ENCODE data around the gene SLAMF9.

The SLAMF9 gene

DNA sequence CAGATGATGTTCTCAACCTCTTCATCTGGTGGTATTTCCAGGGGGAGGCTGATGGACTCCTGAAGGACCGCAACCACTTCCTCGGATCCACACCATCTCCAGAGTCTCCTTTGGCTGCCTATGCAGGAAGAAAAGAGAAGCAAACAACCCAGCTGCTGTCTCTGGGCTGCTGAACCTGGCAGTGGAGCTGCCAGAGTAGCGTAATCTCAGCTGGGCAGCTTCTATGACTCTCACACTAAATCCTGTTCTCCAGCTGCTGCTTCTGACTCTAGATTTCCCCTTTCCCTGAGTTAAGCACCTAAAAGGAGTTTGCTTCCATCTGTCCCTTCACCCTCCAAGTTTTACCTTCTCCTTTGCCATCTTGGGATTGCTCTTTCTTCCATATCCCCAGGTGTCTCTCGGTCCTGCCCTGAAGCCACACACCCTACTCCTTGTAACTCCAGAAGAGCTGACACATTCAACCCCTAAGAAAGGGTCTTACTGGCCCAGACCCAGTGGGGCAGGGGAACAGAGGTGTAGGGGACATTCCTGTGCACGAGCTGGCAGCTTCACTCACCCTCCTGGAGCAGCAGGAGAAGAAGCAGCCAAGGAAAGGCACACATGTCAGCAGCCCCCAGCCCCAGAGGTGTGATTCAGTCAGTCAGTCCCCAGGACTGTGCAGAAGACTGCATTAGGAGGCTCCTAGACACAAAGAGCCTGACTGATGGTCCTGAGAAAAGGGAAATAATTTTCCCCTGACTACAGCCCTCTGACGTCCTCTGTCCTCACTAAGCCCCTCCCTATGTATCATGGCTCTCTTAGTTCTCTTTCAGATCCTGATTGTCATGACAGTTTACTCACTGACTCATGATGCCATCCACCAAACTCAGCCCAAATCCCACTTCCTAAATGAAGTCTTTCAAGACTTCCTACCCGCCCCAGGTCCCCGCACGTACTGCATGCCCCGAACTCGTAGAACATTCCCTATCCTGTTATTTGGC is at the start of gene SLAMF9:
SLAMF9 (minus strand) TSS at position 702 of the 980 bp plus-strand sequence; CDS start at position 602, 100 bp downstream.
- DNase-seq (ENCODE audit: low spot score) = peak; percentile 68

DNA sequence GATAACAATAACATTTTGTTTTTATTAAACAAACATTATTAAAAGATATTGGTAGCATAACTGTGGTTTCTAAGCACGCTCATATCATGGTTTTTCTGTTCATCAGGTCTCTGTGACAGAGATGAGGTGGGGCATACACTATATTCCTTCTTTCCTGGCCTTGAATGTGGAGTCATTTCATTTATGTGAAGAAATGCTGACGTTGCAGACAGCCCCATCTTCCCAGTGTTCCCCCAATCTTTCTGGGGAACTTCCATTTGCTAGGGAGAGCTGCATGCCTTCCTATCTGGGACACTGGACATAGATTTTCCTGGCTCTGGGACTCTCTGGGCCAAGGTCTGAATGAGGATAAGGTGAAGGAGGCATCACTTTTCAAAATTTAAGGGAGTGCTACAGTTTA is 47.4 kb upstream of the SLAMF9 start:
- no peak for DNase-seq (ENCODE audit: low spot score)

DNA sequence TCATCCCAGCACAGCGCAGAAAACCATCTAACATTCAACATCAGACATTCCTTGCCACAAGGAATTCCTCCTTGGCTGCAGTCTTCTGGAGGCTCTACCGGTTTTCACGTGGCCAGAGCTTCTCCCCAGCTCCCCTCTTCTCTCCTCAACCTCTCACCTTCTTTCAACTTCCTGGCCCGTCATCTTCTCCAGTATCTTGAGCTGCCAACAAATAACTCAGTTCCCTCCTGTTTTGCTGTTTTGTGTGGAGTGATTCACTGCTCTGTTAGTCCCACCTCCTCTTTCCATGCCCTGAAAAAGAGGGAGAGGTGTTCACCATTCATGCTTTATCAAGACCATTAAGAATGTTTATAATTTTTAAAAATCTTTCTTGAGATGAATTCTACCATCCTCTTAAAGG is 45.2 kb upstream of the SLAMF9 start:
- DNase-seq (ENCODE audit: low spot score) = peak; percentile 19

DNA sequence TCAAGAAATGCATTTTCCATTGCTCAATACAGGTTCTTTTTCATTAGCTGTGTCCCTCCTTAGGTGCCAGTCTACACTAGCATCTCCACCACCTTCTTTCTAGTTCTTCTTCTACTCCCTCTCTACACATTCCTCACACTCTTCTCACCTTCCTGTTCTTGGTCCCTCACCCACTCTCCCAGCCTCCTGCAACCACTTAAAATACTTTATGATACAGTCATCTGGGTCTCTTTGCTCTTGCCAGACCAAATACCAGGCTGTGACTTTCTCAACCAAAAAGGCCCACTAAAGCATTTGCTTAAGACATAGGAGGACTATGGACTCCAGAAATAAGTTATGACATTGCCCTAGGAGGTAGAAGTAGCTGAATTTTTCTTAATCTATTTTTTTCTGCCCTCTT is 42.6 kb upstream of the SLAMF9 start:
- peak; percentile 87 for DNase-seq (ENCODE audit: low spot score)

DNA sequence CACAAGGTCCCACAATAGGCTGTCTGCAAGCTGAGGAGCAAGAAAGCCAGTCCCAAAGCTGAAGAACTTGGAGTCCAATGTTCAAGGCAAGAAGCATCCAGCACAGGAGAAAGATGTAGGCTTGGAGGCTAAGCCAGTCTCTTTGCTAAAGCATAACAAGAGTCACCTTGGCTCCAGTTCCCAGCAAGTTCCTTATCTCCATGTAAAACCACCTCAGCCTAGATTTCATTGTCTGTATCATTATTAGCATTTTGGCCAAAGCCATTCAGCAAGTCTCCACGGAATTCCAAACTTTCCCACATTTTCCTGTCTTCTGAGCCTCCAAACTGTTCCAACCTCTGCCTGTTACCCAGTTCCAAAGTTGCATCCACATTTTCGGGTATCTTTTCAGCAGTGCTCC is 40.9 kb upstream of the SLAMF9 start:
- DNase-seq (ENCODE audit: low spot score) = no peak

DNA sequence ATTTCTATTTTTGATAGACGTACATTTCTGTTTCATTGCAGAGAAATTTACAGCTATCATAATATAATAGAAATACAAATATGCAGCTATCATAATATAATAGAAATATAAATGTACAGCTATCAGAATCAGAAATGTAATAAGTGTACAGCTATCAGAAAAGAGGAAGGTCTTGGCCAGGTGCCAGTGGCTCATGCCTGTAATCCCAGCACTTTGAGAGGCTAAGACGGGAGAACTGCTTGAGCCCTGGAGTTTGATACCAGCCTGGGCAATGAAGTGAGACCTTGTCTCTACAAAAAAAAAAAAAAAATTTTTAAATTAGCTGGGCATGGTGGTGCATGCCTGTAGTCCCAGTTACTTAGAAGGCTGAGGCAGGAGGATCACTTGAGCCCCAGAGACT is 39.9 kb upstream of the SLAMF9 start:
- no peak for DNase-seq (ENCODE audit: low spot score)

DNA sequence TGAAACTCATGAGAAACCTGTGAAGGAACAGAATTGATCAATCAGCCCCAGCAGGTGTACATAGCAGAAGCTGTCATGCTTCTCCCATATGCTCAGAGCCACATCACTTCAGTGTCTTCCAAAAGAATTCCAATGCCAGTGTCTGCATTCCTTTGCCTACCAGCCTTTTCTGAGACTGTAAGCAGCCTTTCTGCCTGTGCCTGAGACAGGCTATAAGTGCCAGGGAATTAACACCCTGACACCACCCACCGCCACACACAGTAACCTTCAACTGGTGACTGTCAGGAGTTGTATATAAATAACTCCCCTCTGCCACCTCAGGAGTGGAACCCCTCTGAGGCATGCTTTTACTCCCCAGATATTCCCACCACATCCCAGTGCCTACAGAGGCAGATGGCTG is 38.1 kb upstream of the SLAMF9 start:
- DNase-seq (ENCODE audit: low spot score) = no peak

DNA sequence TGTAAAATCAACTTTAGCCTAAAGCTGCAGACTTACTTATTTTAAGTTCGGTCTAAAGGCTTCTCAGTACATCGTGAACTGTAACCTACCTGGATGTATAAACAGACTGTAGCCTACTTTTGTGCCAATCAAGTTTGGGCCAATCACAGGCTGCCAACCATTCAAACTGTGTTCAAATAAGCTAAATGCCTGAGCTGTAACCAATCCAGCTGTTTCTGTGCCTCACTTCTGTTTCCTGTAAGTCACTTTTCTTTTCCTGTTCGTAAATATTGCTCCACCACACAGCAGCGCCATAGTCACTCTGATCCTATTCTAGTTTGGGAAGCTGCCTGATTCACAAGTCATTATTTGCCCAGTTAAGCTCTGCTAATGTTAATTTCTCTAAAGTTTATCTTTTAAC is 37.5 kb upstream of the SLAMF9 start:
- DNase-seq (ENCODE audit: low spot score) = no peak

DNA sequence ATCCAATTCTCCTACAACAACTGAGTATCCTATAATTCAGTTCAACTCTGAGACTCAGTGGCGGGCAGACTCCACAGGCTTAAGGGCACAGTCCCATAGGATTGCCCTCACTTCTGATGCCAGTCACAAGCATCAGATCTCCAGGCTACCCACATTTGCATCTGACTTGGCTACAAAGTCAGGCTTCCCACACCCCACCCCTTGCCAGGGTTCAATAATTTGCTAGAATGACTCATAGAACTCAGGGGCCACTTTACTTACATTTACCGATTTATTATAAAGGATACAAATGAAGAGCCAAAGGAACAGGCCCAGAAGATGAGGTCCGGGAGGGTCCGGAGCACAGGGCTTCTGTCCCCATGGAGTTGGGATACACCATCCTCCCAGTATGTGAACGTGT is 36.0 kb upstream of the SLAMF9 start:
- no peak for DNase-seq (ENCODE audit: low spot score)

DNA sequence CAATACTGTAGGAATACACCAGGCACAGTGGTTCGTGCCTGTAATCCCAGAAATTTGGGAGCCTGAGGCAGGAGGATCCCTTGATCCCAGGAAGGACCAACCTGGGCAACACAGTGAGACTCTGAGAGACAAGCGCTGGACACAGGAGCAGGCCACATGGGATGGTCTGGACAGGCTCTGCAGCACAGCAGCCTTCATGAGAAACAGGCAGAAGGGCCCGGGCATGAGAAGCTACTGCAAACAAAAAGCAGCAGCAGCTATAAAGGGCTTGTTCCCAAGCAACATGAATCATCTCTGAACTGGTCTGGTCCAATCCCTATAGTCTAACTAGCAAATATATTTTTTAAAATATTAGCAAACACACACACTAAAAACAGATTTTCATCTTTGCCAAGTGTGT is 35.5 kb upstream of the SLAMF9 start:
- peak; percentile 46 for DNase-seq (ENCODE audit: low spot score)

DNA sequence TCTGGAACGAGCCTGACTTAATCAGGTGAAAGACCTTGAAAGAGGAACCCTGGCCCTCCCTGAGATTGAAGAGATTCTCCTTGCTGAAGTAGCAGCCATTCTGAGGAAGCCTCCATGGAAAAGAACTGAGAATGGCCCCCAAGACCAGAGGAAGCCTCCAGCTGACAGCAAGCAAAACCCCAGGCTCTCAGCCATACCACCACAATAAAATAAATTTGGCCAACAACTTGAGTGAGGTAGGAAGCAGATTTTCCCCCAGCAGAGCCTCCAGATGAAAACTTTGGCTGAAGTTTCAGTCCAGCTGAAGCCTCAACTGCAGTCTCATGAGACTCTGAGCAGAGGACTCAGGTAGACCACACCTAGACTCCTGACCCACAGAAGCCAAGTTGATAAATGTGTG is 34.0 kb upstream of the SLAMF9 start:
- no peak for DNase-seq (ENCODE audit: low spot score)

DNA sequence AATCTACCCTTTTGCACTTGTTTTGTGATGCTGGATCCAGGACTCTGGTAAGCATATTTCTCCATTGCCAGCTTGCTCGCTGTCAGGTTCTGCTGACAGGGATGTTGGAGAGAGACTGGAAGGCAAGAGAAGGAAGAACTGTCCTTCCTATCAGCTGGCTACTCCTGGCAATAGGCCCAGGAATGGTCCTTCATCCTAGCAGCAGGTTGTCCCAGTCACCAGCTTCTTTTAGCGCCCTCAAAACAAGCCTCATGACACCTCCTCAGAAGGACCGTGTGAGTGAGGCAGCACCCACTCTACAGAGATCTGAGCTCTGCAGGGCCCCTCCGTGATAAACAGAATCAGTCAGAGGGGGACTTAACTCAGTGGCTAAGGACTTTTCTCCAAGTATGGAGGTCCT is 33.1 kb upstream of the SLAMF9 start:
- DNase-seq (ENCODE audit: low spot score) = no peak

DNA sequence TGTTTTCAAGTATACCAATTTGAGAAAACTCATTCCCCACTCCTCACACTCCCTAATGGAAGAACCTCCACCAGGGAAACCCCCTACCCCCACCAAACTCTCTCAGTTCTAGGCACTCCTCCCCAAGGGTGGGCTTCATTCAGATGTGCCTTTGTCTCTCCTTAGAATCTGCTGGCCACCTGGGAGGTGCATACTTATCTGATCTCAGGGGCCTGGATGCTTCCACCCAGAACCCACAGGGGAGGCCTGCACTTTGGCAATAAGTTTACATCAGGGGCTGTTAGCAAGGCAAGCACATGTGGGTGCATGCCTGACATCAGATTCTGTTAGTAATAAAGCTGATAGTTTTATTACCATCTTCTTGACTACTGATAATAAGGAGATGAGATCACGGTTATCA is 32.5 kb upstream of the SLAMF9 start:
- no peak for DNase-seq (ENCODE audit: low spot score)

DNA sequence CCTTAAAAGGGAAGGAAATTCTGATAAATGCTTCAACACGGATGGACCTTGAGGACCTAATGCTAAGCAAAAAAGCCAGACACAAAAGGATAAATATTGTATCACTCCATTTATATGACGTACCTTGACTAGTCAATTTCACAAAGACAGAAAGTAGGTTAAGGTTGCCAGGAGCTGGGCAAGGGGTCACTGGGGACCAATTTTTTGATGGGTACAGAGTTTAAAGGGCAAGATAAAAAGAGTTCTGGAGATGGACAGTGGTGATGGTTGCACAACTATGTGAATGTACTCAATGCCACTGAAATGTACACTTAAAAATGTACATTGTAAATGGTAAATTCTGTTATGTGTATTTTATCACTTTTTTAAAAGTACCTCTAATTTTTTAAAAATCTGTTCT is 32.1 kb upstream of the SLAMF9 start:
- DNase-seq (ENCODE audit: low spot score) = no peak

DNA sequence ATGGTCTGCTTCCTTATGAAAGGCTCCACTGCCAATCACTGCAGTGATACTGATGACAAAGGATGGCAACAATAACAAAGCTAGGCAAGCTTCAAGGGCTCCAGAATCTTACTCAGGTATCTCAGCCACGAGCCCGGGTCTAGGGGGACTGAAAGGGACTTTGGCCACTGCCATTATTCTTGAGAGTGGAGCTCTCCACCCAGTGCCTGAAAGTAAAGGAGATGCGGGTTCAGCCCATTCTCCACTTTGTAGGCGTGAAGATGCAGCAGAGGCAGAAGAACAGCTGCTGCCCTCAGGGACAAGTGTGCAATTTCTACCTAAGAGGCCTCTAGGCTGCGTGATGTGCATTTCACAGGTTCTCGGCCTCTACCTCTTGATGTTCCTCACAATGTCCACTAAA is 31.4 kb upstream of the SLAMF9 start:
- DNase-seq (ENCODE audit: low spot score) = no peak

DNA sequence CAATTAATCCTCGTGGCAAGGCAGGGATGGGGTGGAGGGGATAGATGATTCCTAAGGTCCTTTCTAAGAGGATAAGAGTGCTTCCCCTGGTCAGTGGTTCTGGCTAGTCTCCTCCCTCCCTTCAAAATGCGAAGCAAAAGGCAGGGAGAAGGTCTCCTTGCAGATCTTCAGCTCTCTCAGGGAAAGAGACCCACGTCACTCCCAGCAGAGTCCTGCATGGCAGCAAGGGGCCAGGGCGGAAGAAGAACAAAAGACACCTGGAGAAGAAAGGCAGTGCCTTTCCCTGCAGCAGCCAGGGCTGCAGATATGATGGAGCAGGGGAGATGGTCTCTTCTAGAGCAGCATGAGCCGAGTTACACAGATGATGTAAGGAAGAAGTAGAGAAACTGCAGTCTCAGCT is 29.6 kb upstream of the SLAMF9 start:
- DNase-seq (ENCODE audit: low spot score) = no peak

DNA sequence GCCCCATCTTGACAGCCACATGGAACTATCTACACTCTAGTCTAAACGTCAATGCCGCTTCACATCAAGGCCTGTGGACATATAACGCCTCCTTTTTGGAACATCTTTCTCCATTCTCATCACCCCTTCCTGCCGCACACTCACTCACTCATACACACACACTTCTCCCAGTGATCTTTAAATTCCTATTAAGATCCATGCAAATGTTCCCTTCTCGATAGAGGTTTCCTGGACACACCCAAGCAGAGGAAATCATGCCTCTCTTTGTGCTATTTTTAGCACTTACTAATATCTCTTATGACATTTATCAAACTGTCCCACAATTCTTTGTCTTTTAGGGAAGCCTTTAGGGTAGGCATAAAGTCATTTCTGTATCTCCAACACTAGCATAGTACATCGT is 28.2 kb upstream of the SLAMF9 start:
- no peak for DNase-seq (ENCODE audit: low spot score)

DNA sequence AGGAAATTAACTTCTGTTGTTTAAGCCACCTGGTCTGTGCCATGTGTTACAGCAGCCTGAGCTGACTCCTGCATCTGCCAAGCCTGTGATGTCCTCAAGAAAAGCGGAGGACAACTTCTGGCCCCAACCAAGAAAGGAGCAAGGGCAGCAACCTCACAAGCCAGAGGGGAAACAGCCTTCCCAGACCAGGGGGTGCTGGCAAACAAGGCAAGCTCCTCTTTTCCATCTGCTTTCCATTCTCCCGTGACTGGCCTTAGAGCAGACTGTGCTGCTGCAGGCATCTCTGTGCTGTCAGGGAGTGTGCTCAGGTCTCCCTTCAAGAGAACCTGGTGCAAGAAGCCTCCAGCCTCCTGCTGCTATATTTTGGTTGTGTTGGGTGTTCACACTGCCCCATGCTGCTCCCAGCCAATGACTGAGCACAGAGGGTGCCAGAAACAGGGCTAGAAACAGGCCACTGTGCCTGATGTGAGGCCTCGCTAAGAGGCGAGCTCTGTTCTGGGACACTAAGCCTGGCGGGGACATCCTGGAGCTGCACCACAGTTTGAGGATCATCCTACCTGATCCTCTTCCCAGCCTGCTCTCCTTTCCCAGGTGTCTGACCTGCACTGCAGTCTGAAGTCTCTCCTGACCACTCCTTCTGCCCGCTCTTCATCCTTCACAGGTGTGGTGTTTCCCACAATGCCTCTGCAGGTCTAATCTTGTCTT is 27.5 kb upstream of the SLAMF9 start:
- no peak for DNase-seq (ENCODE audit: low spot score)

DNA sequence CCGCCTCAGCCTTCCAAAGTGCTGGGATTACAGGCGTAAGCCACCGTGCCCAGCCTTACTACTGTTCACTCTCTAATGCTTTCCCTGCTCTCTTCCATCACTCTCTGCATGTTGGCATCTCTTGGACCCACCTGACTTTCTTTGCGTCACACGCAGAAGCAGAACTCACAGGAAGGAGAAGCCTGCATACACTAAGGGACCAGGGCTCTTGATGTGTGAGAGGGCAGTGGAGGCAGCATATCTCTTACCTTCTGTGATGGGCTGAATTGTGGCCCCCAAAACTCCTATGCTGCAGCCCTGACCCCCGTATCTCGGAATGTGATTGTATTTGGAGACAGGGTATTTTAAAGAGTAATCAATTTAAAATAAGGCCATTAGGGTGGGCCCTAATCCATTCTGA is 26.7 kb upstream of the SLAMF9 start:
- no peak for DNase-seq (ENCODE audit: low spot score)

DNA sequence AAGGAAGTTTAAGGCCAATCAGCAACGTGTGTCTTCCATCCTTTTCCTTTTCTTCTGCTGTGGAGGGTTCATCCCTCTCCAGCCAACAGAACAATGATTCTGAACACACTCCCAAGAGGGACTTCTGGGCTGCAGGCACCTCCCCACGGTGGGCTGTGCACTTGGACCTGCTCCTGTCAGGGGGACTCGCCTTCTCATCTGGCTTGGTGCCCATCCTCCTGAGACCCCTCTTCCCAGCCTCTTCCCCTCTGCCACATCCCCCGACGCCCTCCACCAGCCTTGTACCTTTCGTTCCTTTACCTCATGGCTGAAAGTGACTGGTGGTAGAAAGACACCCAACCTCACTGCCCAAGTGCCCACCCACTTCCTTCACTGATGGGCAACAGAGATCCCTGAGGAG is 26.0 kb upstream of the SLAMF9 start:
- no peak for DNase-seq (ENCODE audit: low spot score)

DNA sequence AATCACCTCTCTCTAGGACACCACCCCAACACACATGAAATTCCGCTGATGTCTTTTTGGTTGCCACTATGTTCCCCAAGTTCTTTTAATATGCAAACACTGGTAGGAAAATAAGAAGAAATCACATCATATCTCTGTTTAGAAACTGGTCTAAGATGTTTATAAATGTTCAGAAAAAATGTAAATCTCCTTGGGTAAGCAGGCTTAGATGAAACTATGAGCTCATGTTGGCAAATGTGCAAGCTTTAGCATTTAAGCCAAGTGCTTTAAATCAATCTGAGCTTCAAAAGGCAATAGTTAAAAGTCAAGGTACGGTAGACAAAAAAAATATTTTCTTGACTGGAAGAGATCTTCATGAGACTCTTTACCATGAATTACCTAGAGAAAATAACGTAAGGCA is 25.2 kb upstream of the SLAMF9 start:
- no peak for DNase-seq (ENCODE audit: low spot score)

DNA sequence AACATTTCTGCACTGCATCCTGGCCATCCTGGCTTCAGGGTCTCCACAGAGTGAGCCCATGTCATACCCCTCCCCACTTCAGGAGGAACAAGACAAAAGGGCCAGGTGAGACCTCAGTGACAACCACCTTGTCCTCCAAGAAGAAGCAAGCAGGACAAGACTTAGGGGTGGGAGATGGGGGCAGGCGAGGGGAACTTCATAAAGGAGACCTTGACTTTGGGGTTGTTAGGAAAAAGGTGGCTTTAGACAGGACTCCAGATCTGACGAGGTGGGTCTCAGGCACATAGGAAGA is 24.0 kb upstream of the SLAMF9 start:
- DNase-seq (ENCODE audit: low spot score) = no peak

DNA sequence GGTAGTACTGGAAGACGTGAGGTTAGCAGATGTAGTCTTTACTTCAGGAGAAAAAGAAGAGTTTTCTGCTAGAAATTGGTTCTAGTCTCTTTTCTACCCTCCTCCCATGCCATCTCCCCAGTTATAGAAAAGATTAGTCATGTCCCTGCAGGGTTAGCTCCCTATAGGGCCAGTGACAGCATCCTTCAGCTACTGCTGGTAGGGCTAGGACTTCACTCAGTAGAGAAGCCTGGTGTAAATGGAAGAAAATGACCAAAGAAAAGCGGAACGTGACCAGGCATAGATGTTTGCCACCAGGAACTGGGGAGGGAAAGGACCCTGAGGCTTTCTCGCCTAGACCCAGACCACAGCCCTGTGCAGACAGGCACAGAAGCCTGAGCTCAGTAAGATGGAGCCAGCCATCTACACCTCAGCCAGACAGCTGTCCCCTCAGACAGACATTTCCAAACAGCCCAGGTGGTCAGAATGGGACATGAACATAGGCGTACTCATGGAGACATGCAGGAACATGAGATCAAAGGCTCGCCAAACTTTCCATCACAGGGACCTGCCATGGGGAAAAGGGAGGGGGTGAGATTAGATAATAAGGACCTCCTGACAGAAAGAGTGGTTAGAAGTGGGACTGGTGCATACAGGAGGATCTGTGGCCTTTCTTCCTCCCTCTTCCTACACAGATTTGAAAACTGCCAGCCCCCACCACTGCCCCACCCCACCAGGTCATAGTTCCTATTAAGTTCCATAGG is 23.5 kb upstream of the SLAMF9 start:
- DNase-seq (ENCODE audit: low spot score) = no peak

Data from AG20443 (cell line).